Putamen (tissue), 1 donor: ENCODE measurements around the gene EEF1AKMT2.

ENCODE experiments used
- DNase-seq: peaks from one replicate; pipeline ENCODE4 v3.0.0-alpha.2; 2016; ENCODE audit warnings: low spot score

Gene EEF1AKMT2

DNA sequence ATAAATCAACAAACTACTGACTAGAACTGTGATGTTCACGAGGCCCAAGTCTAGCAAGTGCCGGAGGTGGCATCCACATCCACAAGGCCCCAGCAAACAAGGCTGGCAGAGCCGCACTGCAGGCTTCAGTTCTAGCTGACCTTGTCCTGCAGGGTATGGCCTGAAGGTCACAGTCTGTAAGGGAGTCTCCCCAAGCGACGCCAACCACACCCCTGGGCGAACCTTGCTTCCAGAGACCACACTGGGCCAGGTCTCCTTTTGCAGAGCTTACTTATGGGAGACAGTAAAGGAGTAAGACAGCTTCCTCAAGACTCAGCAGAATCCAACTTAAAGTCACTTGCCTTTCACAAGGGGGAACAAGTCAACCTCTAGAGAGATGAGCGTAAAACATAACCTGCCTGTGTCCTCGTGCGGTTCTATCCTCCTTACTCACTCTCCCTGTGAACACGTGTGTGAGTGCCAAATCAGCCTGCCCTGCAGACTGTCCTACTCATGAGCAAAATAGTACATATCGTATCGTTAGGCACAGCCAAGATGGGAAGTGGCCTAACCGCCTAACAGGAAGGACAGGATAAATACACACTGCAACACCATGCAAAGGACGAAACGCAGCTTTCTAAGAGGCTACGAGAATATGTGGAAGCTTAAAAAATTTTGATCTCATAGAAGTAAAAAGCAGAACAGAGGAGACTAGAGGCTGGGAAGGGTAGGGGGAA is 70.2 kb downstream of the EEF1AKMT2 start:
- no peak for DNase-seq

DNA sequence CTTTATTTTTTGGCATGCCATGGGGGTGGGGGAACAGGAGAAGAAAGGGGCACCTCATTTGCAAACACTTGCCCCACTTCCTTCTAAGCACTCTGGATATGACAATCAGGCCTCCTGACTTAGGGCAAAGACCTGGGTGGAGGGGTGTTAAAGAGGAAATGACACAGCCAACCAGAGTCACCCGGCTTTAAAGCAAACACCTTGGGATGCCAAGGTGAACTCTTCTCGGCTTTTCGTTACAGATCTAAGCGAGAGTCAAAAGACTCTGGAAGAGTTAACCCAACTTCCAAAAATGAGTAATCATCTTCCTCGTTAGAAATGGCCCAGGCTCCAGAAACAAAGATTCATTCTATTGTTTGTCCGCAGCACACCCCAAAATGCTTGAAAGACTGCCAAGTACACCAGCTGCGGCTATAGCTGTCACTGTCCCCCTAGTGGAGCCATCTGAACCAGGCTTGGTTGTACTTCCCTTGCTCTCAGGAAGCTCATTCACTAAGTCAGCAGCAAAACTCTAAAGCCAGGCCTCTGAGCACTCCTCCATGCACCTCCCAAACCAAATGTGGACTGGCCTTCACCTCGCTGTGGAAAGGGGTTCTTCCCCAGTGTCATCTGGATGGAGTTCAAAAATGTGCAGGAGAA is 72.4 kb downstream of the EEF1AKMT2 start:
- DNase-seq: peak; percentile 96

DNA sequence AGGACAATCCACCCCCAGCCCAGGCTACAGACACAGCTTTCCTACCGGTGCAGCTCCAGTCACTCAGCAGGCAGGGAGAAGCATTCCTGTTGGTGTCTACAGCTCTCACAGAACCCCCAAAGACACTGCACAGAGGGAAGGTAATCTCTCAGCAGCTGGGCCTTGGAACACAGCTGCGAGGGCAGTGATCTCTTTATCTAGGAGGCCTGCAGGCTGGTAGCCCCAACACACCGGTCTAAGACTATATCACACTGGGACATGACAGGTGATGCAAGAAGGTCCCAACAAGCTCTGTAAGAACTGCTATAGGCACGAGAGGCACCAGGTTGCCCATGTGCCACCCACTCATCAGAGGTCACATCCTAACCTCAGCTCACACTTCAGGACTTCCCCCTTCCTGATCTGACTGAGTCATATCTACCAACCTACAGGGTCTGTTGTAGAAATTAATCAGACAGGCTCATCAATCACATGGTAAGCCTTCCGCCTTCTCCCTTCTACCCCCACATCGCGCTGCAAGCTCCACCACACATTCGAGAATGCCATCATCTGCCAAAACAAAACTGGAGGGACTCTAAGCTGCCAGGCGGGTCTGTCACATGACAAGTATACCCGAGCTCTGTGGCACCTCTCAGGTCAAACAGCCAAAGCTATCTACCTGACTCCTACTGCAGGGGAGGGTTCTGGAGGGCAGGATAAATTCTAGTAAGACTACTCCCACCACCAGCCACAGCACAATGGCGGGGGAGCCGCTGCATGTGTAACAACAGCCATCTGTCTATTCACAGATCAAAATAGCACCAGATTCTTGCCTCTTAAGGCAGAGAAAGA is 73.6 kb downstream of the EEF1AKMT2 start:
- DNase-seq: peak; percentile 85

DNA sequence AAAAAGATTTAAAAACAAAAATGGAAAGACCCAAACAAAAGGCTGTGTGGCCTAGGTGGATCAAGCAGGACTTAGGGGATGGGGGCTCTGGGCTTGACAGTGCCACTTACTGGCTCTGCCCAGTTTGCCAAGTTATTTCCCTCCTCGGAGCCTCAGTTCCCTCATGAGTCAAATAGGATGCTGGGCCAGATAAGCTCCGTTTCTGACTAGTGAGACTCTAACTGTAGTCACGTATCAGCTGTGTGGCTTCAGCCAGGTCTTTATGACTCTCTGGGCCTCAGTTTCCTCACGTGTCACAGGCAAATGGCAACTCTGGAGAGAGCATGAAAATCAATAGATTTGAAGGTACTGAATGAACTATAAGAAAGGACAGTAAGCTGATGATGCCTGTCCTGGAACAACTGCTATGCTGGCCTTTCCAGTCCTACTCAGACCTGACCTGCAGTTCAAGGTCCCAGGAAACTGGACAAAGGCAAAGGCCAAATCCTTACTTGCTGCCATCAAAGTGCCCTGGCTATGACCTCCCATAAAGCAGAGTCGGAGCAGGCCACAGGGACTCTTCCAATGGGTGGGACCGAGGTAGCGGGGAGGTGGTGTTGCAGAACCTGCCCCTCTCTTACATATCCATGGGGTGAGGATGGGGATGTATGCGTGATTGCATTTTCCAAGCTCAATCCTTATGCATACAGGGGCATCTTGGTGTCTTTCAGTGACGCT is 74.5 kb downstream of the EEF1AKMT2 start:
- no peak for DNase-seq

DNA sequence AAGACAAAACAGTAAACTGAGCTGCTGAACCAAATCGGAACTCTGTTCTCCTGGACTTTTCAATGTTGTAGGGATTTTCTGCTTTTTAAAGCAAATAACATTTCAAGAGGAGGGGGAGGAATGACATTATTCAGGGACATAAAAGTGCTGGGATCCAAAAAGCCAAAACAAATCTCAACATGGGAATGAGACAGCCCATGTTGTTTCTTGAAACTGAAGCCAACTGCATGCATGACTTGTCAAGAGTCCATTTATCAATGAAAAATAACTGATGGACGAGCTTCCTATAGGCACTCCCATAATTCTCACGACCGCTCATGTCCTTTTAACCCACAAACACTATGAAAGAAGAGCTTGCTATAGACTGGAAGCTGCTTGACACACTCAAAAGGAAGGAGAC is 75.3 kb downstream of the EEF1AKMT2 start:
- DNase-seq: no peak

DNA sequence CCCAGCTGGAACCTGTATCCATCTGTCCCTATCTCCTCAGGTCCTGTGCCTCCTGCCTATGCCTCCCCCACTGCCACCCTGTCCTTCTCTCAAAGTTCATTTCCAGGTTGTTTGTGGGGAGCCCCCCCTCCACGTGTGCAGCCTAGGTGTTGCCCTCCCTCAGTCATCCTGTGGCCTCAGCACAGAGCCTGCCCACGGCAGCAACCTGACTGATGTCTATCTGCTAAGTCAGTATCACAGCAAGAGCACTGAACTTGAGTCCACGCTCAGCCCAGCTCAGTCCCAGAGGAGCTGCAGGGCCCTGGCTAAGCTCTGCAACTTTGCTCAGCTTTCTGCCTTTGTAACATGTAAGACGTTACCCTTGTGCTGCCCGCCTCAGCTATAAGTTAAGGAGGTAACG is 76.2 kb downstream of the EEF1AKMT2 start:
- no peak for DNase-seq

DNA sequence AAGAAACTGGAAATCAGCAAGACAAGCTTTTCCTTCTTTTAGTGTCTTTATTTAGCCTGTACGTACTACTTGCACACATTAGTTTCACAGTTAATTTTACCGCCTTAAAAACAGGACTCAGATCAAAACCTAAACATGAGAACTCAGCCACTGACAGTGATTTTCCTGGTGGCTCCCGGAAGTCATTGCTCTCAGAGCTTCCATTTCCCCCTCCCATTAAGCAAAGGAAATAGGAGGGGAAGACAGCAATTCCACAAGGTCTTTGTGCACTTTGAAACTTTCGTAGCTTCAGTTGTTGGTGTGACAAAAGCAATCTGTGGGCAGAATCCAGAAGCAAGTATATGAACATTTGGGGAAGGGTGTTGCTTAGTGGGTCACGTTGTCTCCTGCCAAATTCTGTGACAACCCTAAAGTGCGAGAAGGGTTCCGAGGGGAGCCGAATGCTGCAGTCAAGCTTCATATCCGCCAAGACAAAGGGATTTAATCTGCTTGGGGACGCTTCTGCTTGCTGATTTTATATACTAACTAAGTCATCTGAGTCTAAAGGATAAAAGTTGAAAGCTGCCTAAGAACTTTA is 77.9 kb downstream of the EEF1AKMT2 start:
- no peak for DNase-seq

DNA sequence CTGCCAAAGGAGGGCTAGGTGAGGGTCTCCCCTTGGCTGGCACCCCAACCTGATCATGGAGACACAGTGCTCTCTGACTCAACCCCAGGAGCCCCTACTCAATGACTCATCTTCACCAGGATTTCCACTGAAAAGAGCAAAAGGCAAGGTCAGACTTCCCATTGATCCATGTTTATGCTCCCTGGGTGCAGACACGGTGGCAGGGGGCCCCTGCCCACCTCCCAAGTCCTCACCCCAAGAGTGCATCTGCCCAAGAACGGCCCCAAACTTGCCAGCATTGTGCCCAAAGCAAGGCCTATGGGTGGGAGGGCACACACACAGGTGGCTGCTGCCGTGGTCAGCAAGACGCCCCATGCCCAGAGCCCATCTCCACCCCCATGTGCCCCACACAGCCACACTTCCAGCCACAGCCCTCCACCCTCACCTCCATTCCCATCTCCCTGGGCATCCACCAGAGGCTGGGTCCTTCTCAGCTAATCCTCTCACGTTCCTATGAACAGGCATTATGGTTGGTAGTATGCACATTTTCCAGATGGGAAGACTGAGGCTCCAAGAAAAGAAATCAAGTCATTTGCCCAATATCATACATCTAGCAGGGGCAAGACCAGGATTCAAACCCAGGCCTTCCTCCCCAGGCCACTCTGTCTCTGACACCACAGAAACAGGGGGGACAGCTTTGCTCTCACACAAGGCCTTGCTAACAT is 78.8 kb downstream of the EEF1AKMT2 start:
- DNase-seq: no peak

DNA sequence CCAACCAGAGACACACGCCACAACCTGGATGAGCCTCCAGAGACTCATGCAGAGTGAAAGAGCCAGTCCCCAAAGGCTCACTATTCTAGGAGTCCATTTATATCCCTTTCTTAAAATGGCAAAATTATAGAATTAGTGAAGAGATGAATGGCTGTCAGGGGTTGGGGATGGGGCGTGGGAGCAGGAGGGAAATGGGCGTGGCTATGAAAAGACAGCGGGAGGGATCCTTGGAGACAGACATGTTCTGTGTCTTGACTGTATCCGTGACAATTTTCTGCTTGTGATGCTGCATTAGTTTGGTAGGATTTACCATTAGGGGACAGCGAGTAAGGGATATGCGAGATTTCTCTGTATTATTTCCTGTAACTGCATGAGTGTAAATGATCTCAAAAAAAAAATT is 80.5 kb downstream of the EEF1AKMT2 start:
- DNase-seq: no peak

DNA sequence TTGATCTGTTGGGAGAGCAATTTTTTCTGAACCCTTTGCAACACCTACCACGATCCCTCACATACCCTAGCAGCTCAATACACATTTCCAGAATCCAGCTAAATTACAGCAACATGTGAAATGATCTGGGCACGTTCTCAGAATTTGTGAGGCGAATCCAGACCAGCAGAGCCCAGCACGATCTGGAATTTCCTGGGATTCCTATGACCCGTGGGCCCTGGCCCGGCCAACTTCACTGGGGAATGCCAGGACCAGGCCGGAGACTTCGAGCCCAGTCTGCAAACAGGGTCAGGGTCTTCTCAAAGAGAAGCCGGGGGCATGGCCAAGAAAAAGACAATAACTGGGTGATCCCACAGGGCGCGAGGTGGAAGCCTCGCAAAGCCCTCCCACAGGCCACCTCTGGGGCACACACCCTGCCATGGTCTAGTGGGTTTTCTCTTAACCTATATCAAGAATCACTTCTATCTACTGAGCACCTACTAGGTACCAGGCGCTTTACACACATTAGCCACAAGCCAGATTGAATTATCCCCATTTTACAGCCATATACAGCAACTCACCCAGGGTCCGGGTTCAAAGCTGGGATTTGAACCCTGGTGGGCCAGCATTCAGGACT is 81.3 kb downstream of the EEF1AKMT2 start:
- no peak for DNase-seq

DNA sequence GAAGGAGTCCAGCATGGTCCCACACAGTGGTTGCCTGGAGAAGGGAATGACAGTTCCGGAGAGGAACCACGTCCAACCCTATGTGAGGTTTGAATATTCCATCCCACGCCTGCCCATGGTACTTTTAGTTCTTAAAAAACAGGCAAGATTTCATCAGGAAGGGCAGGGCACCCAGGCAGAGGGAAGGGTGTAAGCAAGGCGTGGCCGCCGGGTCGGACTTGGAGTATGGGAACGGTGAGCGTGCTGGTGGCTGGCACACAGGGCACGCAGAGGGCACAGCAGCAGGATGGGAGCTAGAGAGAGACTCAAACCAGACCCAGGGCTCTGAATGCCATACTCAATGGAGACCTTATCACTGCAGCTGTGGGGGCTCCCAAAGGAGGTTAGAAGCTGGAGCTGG is 81.8 kb downstream of the EEF1AKMT2 start:
- no peak for DNase-seq

DNA sequence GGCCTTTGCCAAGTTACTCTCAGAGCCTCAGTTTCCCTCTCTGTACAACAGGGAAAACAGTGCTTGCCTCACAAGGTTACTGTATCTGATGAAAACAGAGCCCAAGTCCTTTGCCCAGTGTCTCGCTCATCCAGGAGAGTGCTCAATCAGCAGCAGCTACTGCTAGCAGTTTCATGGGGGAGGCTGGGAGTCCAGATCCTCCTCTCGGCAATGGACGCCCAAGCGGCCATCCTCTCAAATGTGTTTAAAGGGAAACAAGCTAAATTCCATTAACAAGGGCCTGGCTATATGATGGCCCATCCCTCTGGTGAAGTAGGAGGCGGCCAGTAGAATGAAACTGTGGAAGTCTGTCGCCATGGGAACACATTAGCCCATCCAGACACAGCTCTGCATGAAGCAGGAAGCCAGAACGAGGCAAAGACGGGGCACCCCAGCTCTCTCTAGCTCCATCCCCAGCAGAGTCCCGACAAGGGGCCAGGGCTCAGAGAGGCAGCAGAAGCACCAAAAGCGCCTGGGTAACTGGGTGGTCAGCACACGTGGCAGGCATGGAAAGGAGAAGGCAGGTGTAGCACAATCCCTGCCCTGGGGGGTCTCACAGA is 82.7 kb downstream of the EEF1AKMT2 start:
- no peak for DNase-seq

DNA sequence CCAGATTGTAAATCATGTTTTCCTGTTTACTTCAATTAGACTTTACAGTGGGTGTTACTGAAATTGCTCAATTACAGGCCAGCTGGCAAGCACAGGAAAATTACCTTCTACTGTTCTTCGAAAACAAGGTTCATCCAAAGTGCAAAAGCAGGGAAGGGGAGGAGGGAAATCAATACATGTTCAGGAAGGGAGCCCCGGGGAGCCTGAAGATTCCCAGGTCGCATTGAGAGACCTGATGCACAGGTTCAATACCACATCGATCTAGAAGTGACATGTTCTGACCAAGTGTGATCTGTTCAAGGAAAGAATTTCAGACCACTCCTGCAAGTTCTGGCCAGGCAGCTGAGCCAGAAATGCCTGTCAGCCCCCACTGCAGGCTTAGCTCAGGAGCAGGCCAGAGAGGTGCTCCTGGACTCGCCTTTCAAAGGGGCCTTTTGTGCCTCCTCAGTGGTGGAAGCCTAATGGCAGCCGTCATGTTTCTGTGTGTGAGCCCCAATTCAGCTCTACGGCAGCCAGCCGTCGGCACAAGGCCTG is 83.4 kb downstream of the EEF1AKMT2 start:
- no peak for DNase-seq
